D721Med (cell line): ENCODE measurements around the gene NR3C2.
"Not testable (repeated sequence)": the region's sequence is repeated elsewhere in the genome, so short reads cannot be mapped to it uniquely, and the experiment has no call there.

ENCODE experiments used
- DNase-seq: peaks from one replicate; pipeline ENCODE4 v3.0.0; 2011; ENCODE audit warnings: low spot score; ENCODE audit not compliant: insufficient read length
- FAIRE-seq: peaks from 2 replicates; lab custom pipeline; 2011; peaks lifted over from hg19 to GRCh38; lab: Jason Lieb, UNC
- TF ChIP-seq, protein P1 (sequence below): IDR thresholded peaks from 2 replicates; pipeline ENCODE4 v1.5.1; 2012; ENCODE audit warnings: mild to moderate bottlenecking, control low read depth; ENCODE audit not compliant: insufficient read depth; ENCODE audit errors: missing control alignments

Gene NR3C2

DNA sequence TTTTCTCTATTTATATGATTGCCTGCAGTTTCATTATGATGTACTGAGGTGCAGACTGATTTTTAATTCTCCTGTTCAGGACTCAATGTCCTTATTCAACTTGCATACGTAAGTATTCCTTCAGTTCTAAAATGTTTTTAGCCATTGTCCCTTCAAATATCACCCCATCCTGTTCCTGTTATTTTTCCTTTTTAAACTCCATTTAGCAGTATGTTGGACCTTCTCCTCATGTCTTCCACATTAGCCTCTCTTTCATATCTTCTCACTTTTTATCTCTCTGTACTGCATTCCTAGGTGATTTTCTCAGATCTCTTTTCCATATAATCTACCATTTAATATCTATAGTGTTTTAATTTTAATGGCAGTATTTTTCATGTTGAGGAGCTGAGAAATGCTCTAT lies 317.7 kb downstream of the NR3C2 start:
- TF ChIP-seq, protein P1, sequence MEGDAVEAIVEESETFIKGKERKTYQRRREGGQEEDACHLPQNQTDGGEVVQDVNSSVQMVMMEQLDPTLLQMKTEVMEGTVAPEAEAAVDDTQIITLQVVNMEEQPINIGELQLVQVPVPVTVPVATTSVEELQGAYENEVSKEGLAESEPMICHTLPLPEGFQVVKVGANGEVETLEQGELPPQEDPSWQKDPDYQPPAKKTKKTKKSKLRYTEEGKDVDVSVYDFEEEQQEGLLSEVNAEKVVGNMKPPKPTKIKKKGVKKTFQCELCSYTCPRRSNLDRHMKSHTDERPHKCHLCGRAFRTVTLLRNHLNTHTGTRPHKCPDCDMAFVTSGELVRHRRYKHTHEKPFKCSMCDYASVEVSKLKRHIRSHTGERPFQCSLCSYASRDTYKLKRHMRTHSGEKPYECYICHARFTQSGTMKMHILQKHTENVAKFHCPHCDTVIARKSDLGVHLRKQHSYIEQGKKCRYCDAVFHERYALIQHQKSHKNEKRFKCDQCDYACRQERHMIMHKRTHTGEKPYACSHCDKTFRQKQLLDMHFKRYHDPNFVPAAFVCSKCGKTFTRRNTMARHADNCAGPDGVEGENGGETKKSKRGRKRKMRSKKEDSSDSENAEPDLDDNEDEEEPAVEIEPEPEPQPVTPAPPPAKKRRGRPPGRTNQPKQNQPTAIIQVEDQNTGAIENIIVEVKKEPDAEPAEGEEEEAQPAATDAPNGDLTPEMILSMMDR: no peak
- DNase-seq (no peak), FAIRE-seq (no peak)

DNA sequence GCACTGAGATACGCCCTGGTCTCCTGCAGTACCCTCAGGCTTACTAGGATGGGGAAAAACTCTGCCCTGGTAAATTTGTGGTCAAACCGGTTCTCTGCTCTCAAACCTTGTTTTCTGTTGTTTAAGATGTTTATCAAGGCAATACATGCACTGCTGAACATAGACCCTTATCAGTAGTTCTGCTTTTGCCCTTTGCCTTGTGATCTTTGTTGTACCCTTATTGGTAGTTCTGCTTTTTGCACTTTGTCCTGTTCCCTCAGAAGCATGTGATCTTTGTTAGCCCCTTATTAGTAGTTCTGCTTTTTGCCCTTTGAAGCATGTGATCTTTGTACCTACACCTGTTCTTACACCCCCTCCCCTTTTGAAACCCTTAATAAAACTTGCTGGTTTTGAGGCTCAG lies 319.1 kb downstream of the NR3C2 start:
- not testable (repeated sequence) for DNase-seq, FAIRE-seq

DNA sequence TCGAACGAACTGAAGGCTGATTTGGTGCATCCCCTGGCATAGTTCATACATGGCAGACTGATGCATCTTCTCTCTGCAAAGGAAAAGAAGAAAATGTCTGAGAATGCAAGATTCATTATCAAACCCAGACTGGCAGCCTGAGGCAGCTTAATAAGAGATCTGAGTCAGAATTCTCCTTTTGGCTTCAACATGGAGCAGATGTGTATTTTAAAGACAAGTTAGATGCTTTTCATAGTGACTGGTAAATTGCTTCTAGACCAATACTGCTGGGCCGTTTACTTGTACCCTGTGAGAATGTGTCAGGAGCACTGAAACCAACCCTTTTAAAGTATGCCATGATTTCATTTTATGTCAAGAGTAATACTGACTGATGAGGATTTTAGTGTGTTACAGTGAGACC lies 322.0 kb downstream of the NR3C2 start:
- FAIRE-seq (no peak), DNase-seq (no peak)
- TF ChIP-seq, protein P1: no peak

DNA sequence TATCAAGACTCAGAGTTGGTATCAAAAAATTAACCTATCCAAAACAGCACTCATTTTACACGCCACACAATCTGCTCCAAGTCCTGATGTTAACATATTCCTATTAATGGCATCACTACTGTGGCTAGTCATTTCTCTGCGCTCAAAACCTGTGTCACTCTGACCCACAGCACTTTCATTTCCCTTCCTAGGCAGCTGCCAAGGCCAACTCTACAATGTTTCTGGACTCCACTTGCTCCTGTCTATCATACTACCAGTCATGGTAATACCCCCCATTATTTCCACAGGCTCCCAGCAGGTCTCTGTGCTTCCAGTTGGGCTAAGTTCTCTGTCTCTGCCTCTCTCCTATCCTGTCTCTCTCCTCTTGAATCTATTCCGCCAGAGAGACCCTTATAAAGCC lies 323.6 kb downstream of the NR3C2 start:
- DNase-seq (no peak), FAIRE-seq (no peak)
- TF ChIP-seq, protein P1: no peak

DNA sequence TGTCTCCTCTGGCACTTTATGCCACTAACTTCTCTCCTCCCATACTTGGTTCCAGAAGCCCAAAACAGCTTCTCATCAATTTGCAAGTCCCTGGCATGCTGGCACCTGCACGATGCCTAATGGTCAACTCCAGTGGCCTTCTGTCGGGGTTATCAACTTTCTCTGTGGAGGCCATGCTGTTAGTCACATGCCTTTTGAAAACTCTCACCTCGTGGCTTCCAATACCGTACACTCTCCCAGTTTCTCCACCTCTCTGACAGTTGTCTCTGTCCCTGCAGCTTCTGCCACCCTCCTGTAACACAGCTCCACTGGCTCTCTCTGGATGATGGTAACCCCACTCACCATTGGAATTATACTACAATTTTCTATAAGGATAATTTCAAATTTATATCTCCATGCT lies 324.0 kb downstream of the NR3C2 start:
- TF ChIP-seq, protein P1: no peak
- no peak for DNase-seq
- no peak for FAIRE-seq

DNA sequence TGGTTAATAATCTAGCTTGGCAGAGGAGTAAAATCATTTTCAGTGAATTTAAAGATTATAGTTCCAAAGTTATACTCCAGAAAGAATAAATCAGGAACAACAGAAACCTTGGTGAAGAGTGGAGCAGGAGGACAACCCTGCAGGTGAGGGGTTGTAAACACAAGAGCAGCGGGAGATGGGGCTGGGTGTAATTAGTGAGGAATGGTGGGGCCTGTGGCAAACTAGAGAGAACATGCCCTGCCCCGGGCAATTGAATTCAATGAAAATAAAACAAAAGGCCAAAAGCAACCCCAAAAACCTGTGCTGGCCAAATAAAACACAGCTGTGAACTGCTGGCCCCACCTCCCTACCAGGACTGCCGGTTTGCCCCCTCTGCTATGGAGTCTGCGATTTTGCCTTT lies 325.2 kb downstream of the NR3C2 start:
- DNase-seq (no peak), FAIRE-seq (no peak)
- TF ChIP-seq, protein P1: no peak

DNA sequence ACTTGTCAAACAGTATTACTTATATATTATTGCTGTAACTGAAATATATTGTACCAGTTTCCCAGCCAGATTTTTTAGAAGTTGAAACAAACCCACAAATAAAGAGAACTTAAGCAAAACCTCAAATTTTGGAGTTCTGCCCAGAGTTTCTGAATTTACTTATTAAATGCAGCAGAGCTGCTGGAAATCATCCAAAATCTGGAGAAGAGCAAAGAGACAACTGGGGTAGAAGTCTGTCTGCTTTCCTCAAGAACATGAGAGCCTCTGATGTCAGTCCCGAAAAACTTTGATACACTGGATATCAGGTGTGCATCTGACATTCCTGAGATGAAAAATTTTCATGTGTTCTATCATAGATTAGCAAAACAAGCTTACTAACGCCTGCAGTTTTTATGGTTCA lies 325.9 kb downstream of the NR3C2 start:
- TF ChIP-seq, protein P1: no peak
- no peak for DNase-seq
- no peak for FAIRE-seq

DNA sequence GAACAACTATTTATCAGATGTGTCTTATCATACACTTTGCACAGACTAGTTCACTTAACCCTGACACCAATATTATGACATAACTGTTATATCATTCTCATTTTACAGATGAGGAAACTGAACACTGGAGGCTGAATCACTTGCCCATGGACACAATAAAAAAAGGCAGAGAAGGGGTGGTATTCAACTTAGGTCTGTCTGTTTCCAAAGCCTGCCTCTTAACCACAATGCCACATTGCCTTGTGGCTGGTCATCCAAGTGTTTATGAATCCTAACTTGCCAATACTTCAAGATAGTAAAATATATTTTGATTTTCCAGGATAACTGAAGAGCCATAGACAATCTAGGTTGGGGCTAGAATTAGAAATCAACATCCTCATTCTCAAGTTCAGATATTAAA lies 327.8 kb downstream of the NR3C2 start:
- FAIRE-seq (no peak), DNase-seq (no peak)
- TF ChIP-seq, protein P1: no peak
